ENCODE data around the gene EFCAB5. TPM values are rescaled to one million over a fixed set of nuclear protein-coding genes. Genes with fewer than 3 reads are reported as not detected.

Gene EFCAB5
- total and polyA plus RNA-seq, 2 of the 13 experiments (the other 11 are each of a cell fraction or from before 2014, with no cell fraction given), result 0.15 TPM; not detected in 1

DNA sequence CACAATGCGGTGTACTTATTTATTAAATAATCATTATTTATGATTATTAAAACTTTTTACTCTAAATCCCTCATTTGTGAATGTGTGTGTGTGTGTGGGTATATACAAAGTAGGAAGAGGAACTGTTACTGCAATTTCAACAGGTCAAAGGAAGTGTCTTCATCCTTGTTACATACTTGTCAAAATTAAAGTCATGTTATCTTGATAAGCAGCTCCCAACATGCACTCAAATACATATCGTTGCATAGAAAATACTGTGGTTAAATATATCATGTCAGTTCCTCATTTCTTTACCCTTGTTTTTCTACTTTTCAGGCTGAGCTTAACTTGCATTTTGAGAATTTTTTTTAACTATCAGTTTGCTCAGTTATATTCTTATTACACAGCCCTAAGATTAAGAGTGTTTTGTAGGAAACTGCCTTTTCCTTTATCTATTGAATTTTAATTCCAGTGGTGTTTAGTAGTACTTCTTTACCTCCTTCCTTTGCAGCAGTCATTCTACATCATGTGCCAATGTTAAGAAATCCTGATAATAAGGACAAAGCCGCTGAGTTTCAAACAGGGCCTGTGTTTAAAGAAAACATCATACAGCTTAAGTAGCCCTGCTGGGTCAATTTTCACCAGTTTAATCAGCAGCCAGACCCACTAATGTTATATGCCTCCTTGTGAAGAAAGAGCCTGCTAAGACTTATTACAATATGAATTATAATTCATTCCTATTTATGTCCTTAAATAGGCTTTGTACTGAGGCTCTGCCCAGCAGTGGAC, 7.2 kb downstream of the EFCAB5 start (continued):
- TF ChIP-seq AGO2 (optimal IDR thresholded peaks at IDR 0.05; ENCODE audit: low read depth, low read length) (no peak), ZNF496 (CRISPR knock-in tag; IDR thresholded peaks at IDR 0.05; ENCODE audit: insufficient replicate concordance) (no peak), RFX1 (IDR thresholded peaks at IDR 0.05) (no peak), SALL2 (CRISPR knock-in tag; IDR thresholded peaks at IDR 0.05) (no peak), ZNF354B (CRISPR knock-in tag; IDR thresholded peaks at IDR 0.05) (no peak), TMF1 (CRISPR knock-in tag; IDR thresholded peaks at IDR 0.05; ENCODE audit: low read depth) (no peak)
- TF ChIP-seq, protein P1, sequence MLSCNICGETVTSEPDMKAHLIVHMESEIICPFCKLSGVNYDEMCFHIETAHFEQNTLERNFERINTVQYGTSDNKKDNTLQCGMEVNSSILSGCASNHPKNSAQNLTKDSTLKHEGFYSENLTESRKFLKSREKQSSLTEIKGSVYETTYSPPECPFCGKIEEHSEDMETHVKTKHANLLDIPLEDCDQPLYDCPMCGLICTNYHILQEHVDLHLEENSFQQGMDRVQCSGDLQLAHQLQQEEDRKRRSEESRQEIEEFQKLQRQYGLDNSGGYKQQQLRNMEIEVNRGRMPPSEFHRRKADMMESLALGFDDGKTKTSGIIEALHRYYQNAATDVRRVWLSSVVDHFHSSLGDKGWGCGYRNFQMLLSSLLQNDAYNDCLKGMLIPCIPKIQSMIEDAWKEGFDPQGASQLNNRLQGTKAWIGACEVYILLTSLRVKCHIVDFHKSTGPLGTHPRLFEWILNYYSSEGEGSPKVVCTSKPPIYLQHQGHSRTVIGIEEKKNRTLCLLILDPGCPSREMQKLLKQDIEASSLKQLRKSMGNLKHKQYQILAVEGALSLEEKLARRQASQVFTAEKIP (CRISPR knock-in tag; IDR thresholded peaks at IDR 0.05; ENCODE audit: borderline replicate concordance), result no peak
- TF ChIP-seq, protein P2, sequence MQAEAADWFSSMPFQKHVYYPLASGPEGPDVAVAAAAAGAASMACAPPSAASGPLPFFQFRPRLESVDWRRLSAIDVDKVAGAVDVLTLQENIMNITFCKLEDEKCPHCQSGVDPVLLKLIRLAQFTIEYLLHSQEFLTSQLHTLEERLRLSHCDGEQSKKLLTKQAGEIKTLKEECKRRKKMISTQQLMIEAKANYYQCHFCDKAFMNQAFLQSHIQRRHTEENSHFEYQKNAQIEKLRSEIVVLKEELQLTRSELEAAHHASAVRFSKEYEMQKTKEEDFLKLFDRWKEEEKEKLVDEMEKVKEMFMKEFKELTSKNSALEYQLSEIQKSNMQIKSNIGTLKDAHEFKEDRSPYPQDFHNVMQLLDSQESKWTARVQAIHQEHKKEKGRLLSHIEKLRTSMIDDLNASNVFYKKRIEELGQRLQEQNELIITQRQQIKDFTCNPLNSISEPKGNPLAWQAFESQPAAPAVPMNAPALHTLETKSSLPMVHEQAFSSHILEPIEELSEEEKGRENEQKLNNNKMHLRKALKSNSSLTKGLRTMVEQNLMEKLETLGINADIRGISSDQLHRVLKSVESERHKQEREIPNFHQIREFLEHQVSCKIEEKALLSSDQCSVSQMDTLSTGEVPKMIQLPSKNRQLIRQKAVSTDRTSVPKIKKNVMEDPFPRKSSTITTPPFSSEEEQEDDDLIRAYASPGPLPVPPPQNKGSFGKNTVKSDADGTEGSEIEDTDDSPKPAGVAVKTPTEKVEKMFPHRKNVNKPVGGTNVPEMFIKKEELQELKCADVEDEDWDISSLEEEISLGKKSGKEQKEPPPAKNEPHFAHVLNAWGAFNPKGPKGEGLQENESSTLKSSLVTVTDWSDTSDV (CRISPR knock-in tag; IDR thresholded peaks at IDR 0.05), result no peak

DNA sequence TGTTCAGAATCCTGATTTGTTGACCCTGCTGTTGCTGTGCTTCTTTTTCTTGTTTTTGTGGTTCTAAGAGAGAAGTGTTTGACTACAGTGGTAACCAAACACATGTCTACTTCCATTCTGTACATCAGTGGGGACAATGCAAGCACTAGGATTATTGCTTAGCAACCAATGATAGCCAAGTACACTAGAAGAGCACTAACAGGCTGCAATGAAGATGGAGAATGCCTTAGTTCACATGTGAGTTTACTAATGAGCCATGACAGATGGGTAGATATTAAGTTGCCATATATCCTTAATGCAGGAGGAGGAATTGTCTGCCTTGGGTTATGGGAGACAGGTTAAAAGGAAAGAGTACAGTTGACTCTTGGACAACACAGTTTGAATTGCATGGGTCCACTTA, 8.3 kb downstream of the EFCAB5 start:
- H3K4me2 ChIP-seq (ENCODE audit: low read depth, low read length), result no peak overlapping the region
- no TSS peak for BruUV-seq (replicated peaks)
- no peak overlapping the region for H3K9ac ChIP-seq (ENCODE audit: insufficient read depth, low read depth, low read length)
- no peak for DNase-seq (ENCODE audit: low spot score)
- no peaks in the 10 kb centered on the region for H3K4me1 ChIP-seq (ENCODE audit: insufficient read depth, low read length)
- no peak overlapping the region for H2AFZ ChIP-seq (ENCODE audit: low read length)
- ChIA-PET POLR2A (no interaction called here), CTCF (ENCODE audit: low intra/inter-chr PET ratio, low total read pairs) (no interaction called here)
- ATAC-seq, result no peak
- H4K20me1 ChIP-seq (ENCODE audit: insufficient read depth, low read length), result no peaks in the 10 kb centered on the region
- in situ Hi-C loops (cut with HindIII; ENCODE audit: extremely low pct_ligation_motif_present, low pct_unique_long_range_greater_than_20kb) (no loop called here), intact Hi-C loops (cut with micrococcal nuclease; ENCODE audit: unreplicated experiment) (no loop called here)
- H3K27me3 ChIP-seq (ENCODE audit: control insufficient read depth in 1 of 2, insufficient read depth in 2 of 2, low read length in 2 of 2), result no peaks in the 10 kb centered on the region; a peak in 1 of 5 replicates
- no peak overlapping the region for H3K4me3 ChIP-seq (replicated peaks in 1 of 3; ENCODE audit: insufficient read depth in 1 of 3, low read depth in 2 of 3, low read length in 3 of 3)
- FAIRE-seq, result no peak
- no peaks in the 10 kb centered on the region for H3K36me3 ChIP-seq (replicated peaks in 1 of 2; ENCODE audit: control insufficient read depth in 1 of 2, insufficient read depth in 2 of 2, low read length in 2 of 2)
- H3K79me2 ChIP-seq (ENCODE audit: insufficient read depth, low read length), result no peaks in the 10 kb centered on the region
- H3K27ac ChIP-seq (ENCODE audit: extremely low read length, insufficient read depth, low read length), result no peak overlapping the region
- no peak for TF ChIP-seq JUN (CRISPR knock-in tag; IDR thresholded peaks at IDR 0.05)
- TF ChIP-seq HNF4G (IDR thresholded peaks at IDR 0.05; ENCODE audit: borderline replicate concordance, low read depth, low read length), result no peak
- no peak for TF ChIP-seq HNF4G (CRISPR knock-in tag; IDR thresholded peaks at IDR 0.05; ENCODE audit: borderline replicate concordance, low read depth)
- TF ChIP-seq ZNF225 (CRISPR knock-in tag; IDR thresholded peaks at IDR 0.05), result no peak
- no peak for TF ChIP-seq ZFP36L2 (CRISPR knock-in tag; IDR thresholded peaks at IDR 0.05)
- no peak for TF ChIP-seq MYC (CRISPR knock-in tag; IDR thresholded peaks at IDR 0.05; ENCODE audit: borderline replicate concordance)
- no peak for TF ChIP-seq NKX3-1 (CRISPR knock-in tag; IDR thresholded peaks at IDR 0.05)
- TF ChIP-seq SP5 (CRISPR knock-in tag; IDR thresholded peaks at IDR 0.05; ENCODE audit: borderline replicate concordance, low read depth), result no peak
- TF ChIP-seq, protein P3, sequence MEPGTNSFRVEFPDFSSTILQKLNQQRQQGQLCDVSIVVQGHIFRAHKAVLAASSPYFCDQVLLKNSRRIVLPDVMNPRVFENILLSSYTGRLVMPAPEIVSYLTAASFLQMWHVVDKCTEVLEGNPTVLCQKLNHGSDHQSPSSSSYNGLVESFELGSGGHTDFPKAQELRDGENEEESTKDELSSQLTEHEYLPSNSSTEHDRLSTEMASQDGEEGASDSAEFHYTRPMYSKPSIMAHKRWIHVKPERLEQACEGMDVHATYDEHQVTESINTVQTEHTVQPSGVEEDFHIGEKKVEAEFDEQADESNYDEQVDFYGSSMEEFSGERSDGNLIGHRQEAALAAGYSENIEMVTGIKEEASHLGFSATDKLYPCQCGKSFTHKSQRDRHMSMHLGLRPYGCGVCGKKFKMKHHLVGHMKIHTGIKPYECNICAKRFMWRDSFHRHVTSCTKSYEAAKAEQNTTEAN (CRISPR knock-in tag; conservative IDR thresholded peaks at IDR 0.05), result no peak
- TF ChIP-seq CENPX (CRISPR knock-in tag; IDR thresholded peaks at IDR 0.05), result no peak
- TF ChIP-seq ZNF282 (IDR thresholded peaks at IDR 0.05; ENCODE audit: partially characterized antibody), result no peak
- no peak for TF ChIP-seq HCFC1 (IDR thresholded peaks at IDR 0.05; ENCODE audit: low read depth, low read length)
- H3K9me3 ChIP-seq (ENCODE audit: low read length), result peaks cover 8% of the 10 kb centered on the region
